ENCODE measurements around the gene GNAL.

GRCh38 chr18:11658989-11659388, 30.1 kb upstream of the GNAL start:
- no peak for TF ChIP-seq POLR2AphosphoS5 (IDR thresholded peaks at IDR 0.05)
- TF ChIP-seq CTCF (IDR thresholded peaks at IDR 0.05) = no peak
